Right ventricle myocardium superior (tissue), 1 donor: ENCODE results near the gene GPR156. TPM values are rescaled to one million over a fixed set of nuclear protein-coding genes. Genes with fewer than 3 reads are reported as not detected.
"Not testable (repeated sequence)": the region's sequence is repeated elsewhere in the genome, so short reads cannot be mapped to it uniquely, and the experiment has no call there.

Source experiments
- ATAC-seq: fragments of 200-7000 bp; cut with Tn5 transposase; one replicate; pipeline ENCODE4 v1.9.1; 2020; ENCODE audit warnings: mild to moderate bottlenecking; ENCODE audit not compliant: poor library complexity
- DNase-seq: peaks from one replicate; pipeline ENCODE4 v3.0.0-alpha.2; 2020
- intact Hi-C: fragments of 100-400 bp; cut with DNase I; formaldehyde crosslinking; loops from one replicate; pipeline ENCODE4 v1.11.2; 2022
- total RNA-seq: library from RNA; stranded (reverse); fragmentation: NEBNext Ultra II Directional; extraction: Animal tissue kit (Norgen Biotek cat#: 25700); gene quantifications from one replicate; pipeline ENCODE4 v1.2.1, GENCODE V29; 2021
- donor health status: DM: no; HTN: yes; CAD: no; lungs with severe emphysema.

The GPR156 gene
- total RNA-seq, 1 donor from 2014 or later = 0.35 TPM

DNA sequence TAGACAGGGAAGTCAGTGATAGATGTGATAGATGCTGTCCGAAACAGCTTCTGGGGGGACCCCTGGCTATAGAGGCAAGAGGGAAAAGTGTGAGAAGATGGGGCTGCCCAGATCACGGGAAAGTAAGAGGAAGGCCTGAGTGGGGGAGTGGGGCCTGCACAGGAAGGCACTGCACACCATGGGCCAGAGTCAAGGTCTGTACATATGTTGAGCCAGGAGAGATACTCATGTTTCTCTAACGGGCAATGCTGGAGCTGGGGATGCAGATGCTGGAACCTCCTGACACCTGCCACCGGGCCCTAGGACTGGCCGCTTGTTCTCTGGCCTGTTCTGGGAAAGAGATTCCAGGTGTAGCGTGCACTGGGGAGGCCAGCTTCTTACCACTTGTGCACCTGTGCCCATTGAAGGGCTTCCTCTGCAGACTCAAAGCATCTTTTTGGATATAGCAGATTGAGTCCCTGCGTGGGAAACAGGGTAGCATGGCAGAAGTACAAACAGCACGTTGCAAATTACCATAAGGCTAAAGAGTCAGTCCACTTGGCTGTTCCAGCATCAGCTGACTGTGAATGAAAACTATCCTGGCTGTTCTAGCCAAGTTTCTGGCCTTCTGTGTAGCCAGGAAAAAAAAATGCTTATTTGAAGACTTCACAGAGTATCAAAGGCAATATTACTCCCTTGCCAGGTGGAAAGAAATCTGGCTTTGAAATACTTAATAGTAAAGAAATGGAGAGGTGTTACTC is 113.7 kb downstream of the GPR156 start:
- ATAC-seq (peak; percentile 54), DNase-seq (no peak)
- intact Hi-C loops = no loop called here

GRCh38 chr3:120170223-120170622 is 114.8 kb downstream of the GPR156 start:
- intact Hi-C loops = no loop called here
- no peak for DNase-seq
- no peak for ATAC-seq

- intact Hi-C loops = no loop called here
- DNase-seq (no peak), ATAC-seq (no peak)
Observed at GRCh38 chr3:120169407-120169806, 115.6 kb downstream of the GPR156 start.

- DNase-seq (no peak), ATAC-seq (no peak)
- intact Hi-C loops = no loop called here
Observed at GRCh38 chr3:120168611-120169010, 116.4 kb downstream of the GPR156 start.

DNA sequence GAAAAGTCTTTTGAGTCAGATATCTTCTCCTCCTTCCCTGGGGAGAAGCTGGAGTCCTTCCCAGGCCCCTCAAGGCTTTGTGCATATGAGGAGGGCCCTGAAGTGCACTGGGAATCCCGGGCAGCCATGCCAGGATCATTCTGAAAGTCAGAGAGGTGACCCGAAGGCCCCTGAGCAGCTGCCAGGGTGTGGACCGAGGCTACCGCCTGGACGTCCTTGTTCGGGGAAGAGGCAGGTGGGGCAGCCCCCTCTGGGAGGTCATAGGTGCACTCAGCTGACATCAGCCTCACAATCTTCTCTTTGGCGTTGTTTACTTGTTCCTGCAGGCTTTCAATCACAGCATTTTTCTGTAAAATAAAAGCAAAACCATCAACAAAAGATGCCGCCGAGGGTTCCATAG is 117.0 kb downstream of the GPR156 start:
- DNase-seq = no peak
- ATAC-seq = no peak
- intact Hi-C loops = no loop called here

DNA sequence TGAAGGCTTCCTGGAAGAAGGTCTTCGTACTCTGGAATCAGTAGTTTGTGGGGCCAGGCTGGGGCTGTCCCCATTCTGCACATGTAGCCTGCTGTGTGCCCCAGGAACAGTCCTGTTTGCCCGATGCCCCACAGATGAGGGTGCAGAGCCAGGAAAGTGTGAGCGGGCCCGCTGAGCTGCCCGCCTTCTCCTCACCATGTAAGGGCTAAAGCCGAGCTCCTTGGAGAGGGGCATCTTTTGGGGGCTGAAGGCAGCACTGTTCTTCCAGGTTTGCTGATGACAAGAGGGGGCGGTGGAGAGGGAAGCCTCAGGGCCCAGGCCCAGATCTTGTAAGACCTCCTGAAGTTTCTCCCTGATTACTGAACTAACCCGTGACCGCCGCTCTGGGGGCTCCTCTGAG is 117.5 kb downstream of the GPR156 start:
- DNase-seq (no peak), ATAC-seq (no peak)
- intact Hi-C loops = no loop called here

- ATAC-seq = no peak
- intact Hi-C loops = no loop called here
- DNase-seq = no peak
Observed at GRCh38 chr3:120163816-120164215, 121.2 kb downstream of the GPR156 start.

DNA sequence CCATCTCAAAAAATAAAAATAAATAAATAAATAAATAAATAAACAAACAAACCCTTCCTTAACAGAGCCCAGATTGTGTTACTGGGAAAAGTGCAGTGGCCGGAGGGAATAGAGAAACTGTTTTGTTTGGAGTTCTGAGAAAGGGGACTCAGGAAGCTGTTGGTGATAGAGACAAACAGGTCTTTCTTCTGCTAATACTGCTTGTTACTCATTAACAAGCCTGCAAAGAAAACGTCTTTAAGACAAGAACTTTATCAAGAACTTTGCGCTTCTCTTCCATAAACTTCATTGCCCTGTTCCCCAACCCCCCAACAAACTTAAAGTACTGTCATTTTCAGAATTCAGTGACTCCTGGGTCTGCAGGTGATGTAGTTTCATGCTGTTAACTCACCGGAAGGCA is 122.0 kb downstream of the GPR156 start:
- intact Hi-C loops = no loop called here
- ATAC-seq (no peak), DNase-seq (no peak)

GRCh38 chr3:120162400-120162799 is 122.6 kb downstream of the GPR156 start:
- ATAC-seq = no peak
- intact Hi-C loops = no loop called here

GRCh38 chr3:120161902-120162301 is 123.1 kb downstream of the GPR156 start:
- ATAC-seq (no peak), DNase-seq (no peak)
- intact Hi-C loops = no loop called here

More at GRCh38 chr3:120162400-120162799, 122.6 kb downstream of the GPR156 start:
- no peak for DNase-seq

DNA sequence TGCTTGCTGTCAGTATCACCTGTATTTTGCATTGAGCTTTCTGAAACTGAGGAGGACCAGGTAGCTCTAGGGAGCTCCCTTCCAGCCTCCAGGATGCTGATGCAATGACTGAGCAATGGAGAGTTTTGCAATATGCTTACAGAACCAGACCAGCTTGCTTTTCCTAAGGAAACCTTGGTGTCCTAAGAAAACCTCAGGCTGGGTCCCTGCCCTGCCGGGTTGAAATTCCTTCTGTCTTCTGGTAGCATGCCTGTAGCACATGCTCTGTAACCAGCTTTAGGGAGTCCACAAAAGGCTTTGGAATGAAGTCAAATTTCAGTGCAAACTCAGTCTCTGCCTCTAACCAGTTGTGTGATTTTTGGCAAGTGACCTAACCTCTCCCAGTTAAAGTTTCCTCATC is 125.0 kb downstream of the GPR156 start:
- peak; percentile 67 for DNase-seq
- peak; percentile 94 for ATAC-seq
- intact Hi-C loops = no loop called here

- ATAC-seq = no peak
- no peak for DNase-seq
- intact Hi-C loops = no loop called here
Observed at GRCh38 chr3:120157681-120158080, 127.3 kb downstream of the GPR156 start.

DNA sequence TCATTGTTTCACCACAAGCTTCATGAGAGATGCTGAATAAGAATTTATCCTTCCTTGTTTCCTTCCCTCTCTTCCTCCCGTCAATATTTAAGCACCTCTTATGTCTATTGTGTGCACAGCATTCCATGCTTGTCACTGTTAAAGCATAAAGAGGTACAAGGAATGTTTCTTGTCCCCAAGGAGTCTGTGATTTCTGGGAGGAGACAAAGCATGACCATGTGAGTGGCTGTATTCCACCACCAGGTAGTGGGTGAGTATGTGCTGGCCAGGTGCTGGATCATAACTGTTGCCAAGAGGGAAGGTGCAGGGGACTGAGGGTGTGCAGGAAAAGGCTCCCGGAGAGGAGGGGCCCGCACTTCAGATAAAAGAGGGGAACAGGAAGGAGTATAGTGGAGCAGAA is 127.9 kb downstream of the GPR156 start:
- no peak for ATAC-seq
- DNase-seq = no peak
- intact Hi-C loops = no loop called here

GRCh38 chr3:120156699-120157098 is 128.3 kb downstream of the GPR156 start:
- DNase-seq (no peak), ATAC-seq (no peak)

GRCh38 chr3:120155694-120156093 is 129.3 kb downstream of the GPR156 start:
- DNase-seq, ATAC-seq, intact Hi-C loops: not testable (repeated sequence)

More at GRCh38 chr3:120156699-120157098, 128.3 kb downstream of the GPR156 start:
- intact Hi-C loops = no loop called here

GRCh38 chr3:120155108-120155507 is 129.9 kb downstream of the GPR156 start:
- intact Hi-C loops = no loop called here
- DNase-seq (no peak), ATAC-seq (no peak)

- DNase-seq = no peak
- intact Hi-C loops = no loop called here
- no peak for ATAC-seq
Observed at GRCh38 chr3:120153294-120153693, 131.7 kb downstream of the GPR156 start.

DNA sequence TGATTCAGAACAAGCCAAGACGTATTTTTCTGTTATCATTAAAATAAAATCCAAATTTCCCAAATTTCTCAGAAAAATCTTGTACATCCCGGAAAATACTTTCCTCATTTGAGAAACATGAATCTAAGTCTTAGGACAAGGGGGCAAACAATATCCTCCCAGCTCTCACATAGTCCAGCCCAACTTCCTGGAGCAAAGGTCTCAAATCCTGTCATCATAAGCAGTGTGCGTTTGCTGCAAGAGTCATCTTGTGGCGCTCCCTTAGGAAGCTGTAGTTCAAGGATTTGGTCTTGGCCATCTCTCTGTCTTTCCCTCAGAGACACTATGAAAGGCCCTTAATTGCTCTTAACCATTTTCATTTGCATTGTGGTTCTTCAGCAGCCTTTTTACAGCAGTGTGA is 133.2 kb downstream of the GPR156 start:
- no peak for ATAC-seq
- DNase-seq = no peak
- intact Hi-C loops = no loop called here

DNA sequence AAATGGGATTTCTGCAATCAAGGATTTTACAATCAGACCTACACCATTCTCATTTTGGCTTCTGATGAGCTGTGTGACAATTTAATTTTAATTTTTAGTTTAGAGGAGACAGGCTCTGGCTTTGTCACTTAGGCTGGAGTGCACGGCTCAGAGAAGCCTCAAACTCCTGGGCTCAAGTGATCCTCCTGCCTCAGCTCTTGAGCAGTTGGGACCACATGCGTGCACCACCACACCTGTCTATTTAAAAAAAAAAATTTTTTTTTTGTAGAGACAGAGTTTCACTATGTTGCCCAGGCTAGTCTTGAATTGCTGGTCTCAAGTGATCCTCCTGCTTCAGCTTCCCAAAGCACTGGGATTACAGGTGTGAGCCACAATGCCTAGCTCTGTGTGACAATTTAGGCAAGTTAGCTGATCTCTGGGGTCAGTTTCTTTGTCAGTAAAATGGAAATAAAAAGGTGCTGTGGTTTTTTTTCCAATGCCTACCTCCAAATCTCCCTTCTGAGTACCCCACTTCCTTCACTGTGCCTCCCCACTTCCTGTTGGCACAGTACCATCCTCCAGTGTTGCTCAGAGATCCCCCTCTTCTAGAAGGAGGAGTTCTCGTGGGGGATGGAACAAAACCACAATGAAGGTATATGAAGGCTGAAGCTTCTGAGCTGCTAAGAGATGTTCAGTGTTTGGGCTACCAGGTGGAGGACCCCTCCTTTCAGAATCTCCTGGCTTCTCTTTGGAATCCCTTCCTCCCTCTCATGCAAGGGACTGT is 136.7 kb downstream of the GPR156 start:
- no peak for DNase-seq
- no peak for ATAC-seq
- intact Hi-C loops = no loop called here
